ENCODE results near the gene RNF10. TPM values are rescaled to one million over a fixed set of nuclear protein-coding genes. Genes with fewer than 3 reads are reported as not detected.

RNF10 gene
- total and polyA plus RNA-seq, 10 of the 15 experiments (the other 5 are each of a cell fraction or from before 2014, with no cell fraction given) = 48.2 to 127 (median 64.5) TPM

Small RNA genes within 50 kb of the gene (small RNA-seq; reads per million reads assigned to genes)
- gene RF00019 = not detected

Other genes with a start within 250 kb of the RNF10 start
Only the 7 nearest of the 16 such genes appear.
- gene COX6A1, start 96.2 kb upstream of the RNF10 start, total RNA-seq (2014; rRNA removed) = 929 and 945 TPM in 2 replicates
- gene COX6A1, start 96.2 kb upstream of the RNF10 start, total RNA-seq (2014; rRNA removed; fragmentation: Illumina TruSeq; extraction: Trizol) = 406 and 408 TPM in 2 replicates
- 411 and 444 TPM in 2 replicates for gene COX6A1, start 96.2 kb upstream of the RNF10 start, total RNA-seq (2021)
- gene COX6A1, start 96.2 kb upstream of the RNF10 start, polyA plus RNA-seq (2011; rRNA removed) = 485 and 767 TPM in 2 replicates
- 243 and 574 TPM in 2 replicates for gene COX6A1, start 96.2 kb upstream of the RNF10 start, polyA plus RNA-seq (2014; fragmentation: Illumina TruSeq; extraction: Trizol)
- 1,000 to 10,000 TPM; 2,509 to 2,723 TPM for gene COX6A1, start 96.2 kb upstream of the RNF10 start, polyA plus RNA-seq (2014; fragmentation: Nextera tagmentation; extraction: Ambion mirVana)
- 1,110 and 1,170 TPM in 2 replicates for gene COX6A1, start 96.2 kb upstream of the RNF10 start, polyA plus RNA-seq (2014; rRNA removed)
- gene COX6A1, start 96.2 kb upstream of the RNF10 start, polyA plus RNA-seq (2016; fragmentation: Nextera tagmentation; extraction: Ambion mirVana) = 1,000 to 10,000 TPM; 1,109 to 1,208 TPM
- gene TRIAP1, start 88.0 kb upstream of the RNF10 start, total RNA-seq (2014; rRNA removed) = 44.8 and 52.4 TPM in 2 replicates
- 57.0 and 60.0 TPM in 2 replicates for gene TRIAP1, start 88.0 kb upstream of the RNF10 start, total RNA-seq (2014; rRNA removed; fragmentation: Illumina TruSeq; extraction: Trizol)
- gene TRIAP1, start 88.0 kb upstream of the RNF10 start, total RNA-seq (2021) = 49.1 and 52.4 TPM in 2 replicates
- gene TRIAP1, start 88.0 kb upstream of the RNF10 start, polyA plus RNA-seq (2011; rRNA removed) = 92.7 and 128 TPM in 2 replicates
- 68.9 and 81.6 TPM in 2 replicates for gene TRIAP1, start 88.0 kb upstream of the RNF10 start, polyA plus RNA-seq (2014; fragmentation: Illumina TruSeq; extraction: Trizol)
- 100 to 1,000 TPM; 308 to 346 TPM for gene TRIAP1, start 88.0 kb upstream of the RNF10 start, polyA plus RNA-seq (2014; fragmentation: Nextera tagmentation; extraction: Ambion mirVana)
- 56.6 and 60.9 TPM in 2 replicates for gene TRIAP1, start 88.0 kb upstream of the RNF10 start, polyA plus RNA-seq (2014; rRNA removed)
- gene TRIAP1, start 88.0 kb upstream of the RNF10 start, polyA plus RNA-seq (2016; fragmentation: Nextera tagmentation; extraction: Ambion mirVana) = 100 to 1,000 TPM; 174 to 189 TPM
- gene GATC, start 87.9 kb upstream of the RNF10 start, total RNA-seq (2014; rRNA removed) = 20.1 and 22.7 TPM in 2 replicates
- 21.7 and 22.0 TPM in 2 replicates for gene GATC, start 87.9 kb upstream of the RNF10 start, total RNA-seq (2014; rRNA removed; fragmentation: Illumina TruSeq; extraction: Trizol)
- 33.6 and 40.3 TPM in 2 replicates for gene GATC, start 87.9 kb upstream of the RNF10 start, total RNA-seq (2021)
- 29.8 and 39.8 TPM in 2 replicates for gene GATC, start 87.9 kb upstream of the RNF10 start, polyA plus RNA-seq (2011; rRNA removed)
- 24.2 and 29.7 TPM in 2 replicates for gene GATC, start 87.9 kb upstream of the RNF10 start, polyA plus RNA-seq (2014; fragmentation: Illumina TruSeq; extraction: Trizol)
- 1 to 10 TPM; 5.1 to 9.6 TPM for gene GATC, start 87.9 kb upstream of the RNF10 start, polyA plus RNA-seq (2014; fragmentation: Nextera tagmentation; extraction: Ambion mirVana)
- gene GATC, start 87.9 kb upstream of the RNF10 start, polyA plus RNA-seq (2014; rRNA removed) = 14.5 and 17.2 TPM in 2 replicates
- gene GATC, start 87.9 kb upstream of the RNF10 start, polyA plus RNA-seq (2016; fragmentation: Nextera tagmentation; extraction: Ambion mirVana) = 10 to 100 TPM; 27.2 to 31.6 TPM
- gene SRSF9, start 64.6 kb upstream of the RNF10 start, total RNA-seq (2014; rRNA removed) = 141 and 182 TPM in 2 replicates
- gene SRSF9, start 64.6 kb upstream of the RNF10 start, total RNA-seq (2014; rRNA removed; fragmentation: Illumina TruSeq; extraction: Trizol) = 180 and 190 TPM in 2 replicates
- 231 and 241 TPM in 2 replicates for gene SRSF9, start 64.6 kb upstream of the RNF10 start, total RNA-seq (2021)
- 173 and 179 TPM in 2 replicates for gene SRSF9, start 64.6 kb upstream of the RNF10 start, polyA plus RNA-seq (2011; rRNA removed)
- gene SRSF9, start 64.6 kb upstream of the RNF10 start, polyA plus RNA-seq (2014; fragmentation: Illumina TruSeq; extraction: Trizol) = 146 and 153 TPM in 2 replicates
- gene SRSF9, start 64.6 kb upstream of the RNF10 start, polyA plus RNA-seq (2014; fragmentation: Nextera tagmentation; extraction: Ambion mirVana) = 10 to 100 TPM; 56.2 to 96.4 TPM
- gene SRSF9, start 64.6 kb upstream of the RNF10 start, polyA plus RNA-seq (2014; rRNA removed) = 251 and 272 TPM in 2 replicates
- 100 to 1,000 TPM; 422 to 510 TPM for gene SRSF9, start 64.6 kb upstream of the RNF10 start, polyA plus RNA-seq (2016; fragmentation: Nextera tagmentation; extraction: Ambion mirVana)
- gene DYNLL1, start 38.2 kb upstream of the RNF10 start, total RNA-seq (2014; rRNA removed) = 217 and 280 TPM in 2 replicates
- gene DYNLL1, start 38.2 kb upstream of the RNF10 start, total RNA-seq (2014; rRNA removed; fragmentation: Illumina TruSeq; extraction: Trizol) = 341 and 355 TPM in 2 replicates
- 239 and 249 TPM in 2 replicates for gene DYNLL1, start 38.2 kb upstream of the RNF10 start, total RNA-seq (2021)
- gene DYNLL1, start 38.2 kb upstream of the RNF10 start, polyA plus RNA-seq (2011; rRNA removed) = 366 and 389 TPM in 2 replicates
- 351 and 393 TPM in 2 replicates for gene DYNLL1, start 38.2 kb upstream of the RNF10 start, polyA plus RNA-seq (2014; fragmentation: Illumina TruSeq; extraction: Trizol)
- gene DYNLL1, start 38.2 kb upstream of the RNF10 start, polyA plus RNA-seq (2014; fragmentation: Nextera tagmentation; extraction: Ambion mirVana) = 100 to 1,000 TPM; 744 to 796 TPM
- 342 and 435 TPM in 2 replicates for gene DYNLL1, start 38.2 kb upstream of the RNF10 start, polyA plus RNA-seq (2014; rRNA removed)
- gene DYNLL1, start 38.2 kb upstream of the RNF10 start, polyA plus RNA-seq (2016; fragmentation: Nextera tagmentation; extraction: Ambion mirVana) = 100 to 1,000 TPM; 586 to 593 TPM
- gene COQ5, start 5.2 kb upstream of the RNF10 start, total RNA-seq (2014; rRNA removed) = 43.2 and 47.8 TPM in 2 replicates
- gene COQ5, start 5.2 kb upstream of the RNF10 start, total RNA-seq (2014; rRNA removed; fragmentation: Illumina TruSeq; extraction: Trizol) = 35.6 and 38.6 TPM in 2 replicates
- gene COQ5, start 5.2 kb upstream of the RNF10 start, total RNA-seq (2021) = 30.0 and 32.1 TPM in 2 replicates
- gene COQ5, start 5.2 kb upstream of the RNF10 start, polyA plus RNA-seq (2011; rRNA removed) = 50.2 and 66.1 TPM in 2 replicates
- 38.0 and 38.1 TPM in 2 replicates for gene COQ5, start 5.2 kb upstream of the RNF10 start, polyA plus RNA-seq (2014; fragmentation: Illumina TruSeq; extraction: Trizol)
- 10 to 100 TPM; 24.8 to 32.8 TPM for gene COQ5, start 5.2 kb upstream of the RNF10 start, polyA plus RNA-seq (2014; fragmentation: Nextera tagmentation; extraction: Ambion mirVana)
- 30.4 and 37.6 TPM in 2 replicates for gene COQ5, start 5.2 kb upstream of the RNF10 start, polyA plus RNA-seq (2014; rRNA removed)
- gene COQ5, start 5.2 kb upstream of the RNF10 start, polyA plus RNA-seq (2016; fragmentation: Nextera tagmentation; extraction: Ambion mirVana) = 10 to 100 TPM; 66.1 to 69.3 TPM
- 64.6 and 73.9 TPM in 2 replicates for gene POP5, start 47.0 kb downstream of the RNF10 start, total RNA-seq (2014; rRNA removed)
- gene POP5, start 47.0 kb downstream of the RNF10 start, total RNA-seq (2014; rRNA removed; fragmentation: Illumina TruSeq; extraction: Trizol) = 50.3 and 51.0 TPM in 2 replicates
- gene POP5, start 47.0 kb downstream of the RNF10 start, total RNA-seq (2021) = 52.8 and 59.2 TPM in 2 replicates
- 75.2 and 85.6 TPM in 2 replicates for gene POP5, start 47.0 kb downstream of the RNF10 start, polyA plus RNA-seq (2011; rRNA removed)
- gene POP5, start 47.0 kb downstream of the RNF10 start, polyA plus RNA-seq (2014; fragmentation: Illumina TruSeq; extraction: Trizol) = 39.7 and 50.9 TPM in 2 replicates
- gene POP5, start 47.0 kb downstream of the RNF10 start, polyA plus RNA-seq (2014; fragmentation: Nextera tagmentation; extraction: Ambion mirVana) = 100 to 1,000 TPM; 217 to 234 TPM
- 69.0 and 81.8 TPM in 2 replicates for gene POP5, start 47.0 kb downstream of the RNF10 start, polyA plus RNA-seq (2014; rRNA removed)
- 100 to 1,000 TPM; 138 to 148 TPM for gene POP5, start 47.0 kb downstream of the RNF10 start, polyA plus RNA-seq (2016; fragmentation: Nextera tagmentation; extraction: Ambion mirVana)

All from GM12878 (cell line).